Spinal cord (tissue), 10 donors: ENCODE data around the gene AJM1. TPM values are rescaled to one million over a fixed set of nuclear protein-coding genes. Genes with fewer than 3 reads are reported as not detected.

Experiments used
- DNase-seq, 6 donors: peaks; one replicate each; pipeline versions ENCODE4 v3.0.0 to v3.0.0-alpha.2; 2013 to 2015; ENCODE audit warnings: low spot score in 6 of 6, low read depth in 4 of 6
- H3K27ac ChIP-seq: one replicate; pipeline ENCODE4 v1.5.1; 2013; ENCODE audit warnings: low read depth, low read length, control low read depth
- H3K27me3 ChIP-seq: one replicate; pipeline ENCODE4 v1.6.1; 2013; ENCODE audit warnings: low read length; ENCODE audit not compliant: control insufficient read depth, insufficient read depth
- H3K36me3 ChIP-seq: one replicate; pipeline ENCODE4 v1.6.1; 2013; ENCODE audit warnings: low read length; ENCODE audit not compliant: control insufficient read depth, insufficient read depth
- H3K4me1 ChIP-seq: one replicate; pipeline ENCODE4 v1.6.1; 2013; ENCODE audit warnings: low read length; ENCODE audit not compliant: control insufficient read depth, insufficient read depth
- H3K4me3 ChIP-seq: one replicate; pipeline ENCODE4 v1.5.1; 2013; ENCODE audit warnings: low read depth, low read length, control low read depth
- H3K9me3 ChIP-seq: one replicate; pipeline ENCODE4 v1.6.1; 2013; ENCODE audit warnings: low read length; ENCODE audit not compliant: control insufficient read depth, insufficient read depth
- WGBS: methylation state at CpG from one replicate; pipeline ENCODE4 v1.1.5; 2013; ENCODE audit warnings: missing lambda C conversion rate; ENCODE audit not compliant: insufficient coverage; 5-methylcytosine and 5-hydroxymethylcytosine counted together
- polyA plus RNA-seq, 2 donors: library from polyadenylated mRNA; unstranded; fragments of 120-200 nt; gene quantifications; one replicate each; pipeline ENCODE4 v1.2.1, GENCODE V29; 2013; ENCODE audit not compliant: insufficient read length in 2 of 2
- total RNA-seq, 2 donors: library from RNA; depleted of rRNA in 1 of 2; stranded (reverse); fragments of 120-200 nt in 1 of 2; fragments of >200 nt in 1 of 2; gene quantifications; one replicate each; pipeline versions ENCODE4 v1.2.3 to v1.2.4, GENCODE V29; 2013 to 2014
- donor health status: healthy.

AJM1 gene
- total and polyA plus RNA-seq, 4 donors, result 1.2 to 20.5 (median 10.7) TPM

GRCh38 chr9:136824496-136825225 lies 17.6 kb upstream of the AJM1 start:
- Histone ChIP-seq H3K4me1 (peaks cover 14% of the 10 kb centered on the region), H3K4me3 (no peak overlapping the region), H3K9me3 (no peaks in the 10 kb centered on the region), H3K27me3 (no peaks in the 10 kb centered on the region), H3K27ac (no peak overlapping the region), H3K36me3 (peaks cover 78% of the 10 kb centered on the region)
- 92% methylated on average over 12 of the region's 21 CpGs for WGBS
- DNase-seq, result no peak

GRCh38 chr9:136825295-136826187 lies 16.7 kb upstream of the AJM1 start:
- H3K27me3 ChIP-seq, result no peaks in the 10 kb centered on the region
- no peak for DNase-seq
- no peak overlapping the region for H3K4me3 ChIP-seq
- peaks cover 14% of the 10 kb centered on the region for H3K4me1 ChIP-seq
- H3K9me3 ChIP-seq, result no peaks in the 10 kb centered on the region
- H3K36me3 ChIP-seq, result peaks cover 87% of the 10 kb centered on the region
- 92% methylated on average over 40 of the region's 44 CpGs for WGBS
- H3K27ac ChIP-seq, result no peak overlapping the region

- H3K4me1 ChIP-seq, result peaks cover 8% of the 10 kb centered on the region
- H3K9me3 ChIP-seq, result no peaks in the 10 kb centered on the region
- peaks cover 93% of the 10 kb centered on the region for H3K36me3 ChIP-seq
- no peak overlapping the region for H3K4me3 ChIP-seq
- 94% methylated on average over 17 of the region's 17 CpGs for WGBS
- no peak overlapping the region for H3K27ac ChIP-seq
- no peaks in the 10 kb centered on the region for H3K27me3 ChIP-seq
- no peak for DNase-seq
These were observed 16.1 kb upstream of the AJM1 start for GRCh38 chr9:136826188-136826541.

- peaks cover 98% of the 10 kb centered on the region for H3K36me3 ChIP-seq
- H3K4me3 ChIP-seq, result no peak overlapping the region
- H3K4me1 ChIP-seq, result peaks cover 5% of the 10 kb centered on the region
- no peak for DNase-seq
- H3K27ac ChIP-seq, result no peak overlapping the region
- no peaks in the 10 kb centered on the region for H3K9me3 ChIP-seq
- no peaks in the 10 kb centered on the region for H3K27me3 ChIP-seq
- 95% methylated on average over 23 of the region's 24 CpGs for whole genome bisulfite sequencing
These were observed 15.3 kb upstream of the AJM1 start for GRCh38 chr9:136826703-136827582.

GRCh38 chr9:136827794-136828473 lies 14.3 kb upstream of the AJM1 start:
- no peak for DNase-seq
- no peaks in the 10 kb centered on the region for H3K9me3 ChIP-seq
- no peak overlapping the region for H3K27ac ChIP-seq
- H3K36me3 ChIP-seq, result peaks cover 100% of the 10 kb centered on the region
- WGBS, result 93% methylated on average over 11 of the region's 14 CpGs
- no peak overlapping the region for H3K4me3 ChIP-seq
- H3K4me1 ChIP-seq, result no peaks in the 10 kb centered on the region
- no peaks in the 10 kb centered on the region for H3K27me3 ChIP-seq

GRCh38 chr9:136828474-136829140 lies 13.7 kb upstream of the AJM1 start:
- H3K4me1 ChIP-seq, result no peaks in the 10 kb centered on the region
- H3K4me3 ChIP-seq, result no peak overlapping the region
- H3K27ac ChIP-seq, result no peak overlapping the region
- peaks cover 100% of the 10 kb centered on the region for H3K36me3 ChIP-seq
- H3K9me3 ChIP-seq, result no peaks in the 10 kb centered on the region
- H3K27me3 ChIP-seq, result no peaks in the 10 kb centered on the region
- no peak for DNase-seq
- WGBS, result 95% methylated on average over 28 of the region's 31 CpGs

- Histone ChIP-seq H3K4me1 (no peaks in the 10 kb centered on the region), H3K36me3 (peaks cover 94% of the 10 kb centered on the region), H3K9me3 (no peaks in the 10 kb centered on the region), H3K4me3 (no peak overlapping the region), H3K27ac (no peak overlapping the region), H3K27me3 (no peaks in the 10 kb centered on the region)
- 91% methylated on average over 13 of the region's 14 CpGs for WGBS
- DNase-seq, result no peak
These were observed 12.9 kb upstream of the AJM1 start for GRCh38 chr9:136829412-136829811.

GRCh38 chr9:136829981-136830885 lies 12.0 kb upstream of the AJM1 start:
- 94% methylated on average over 41 of the region's 41 CpGs for WGBS
- no peaks in the 10 kb centered on the region for H3K27me3 ChIP-seq
- DNase-seq, result no peak
- H3K27ac ChIP-seq, result no peak overlapping the region
- no peaks in the 10 kb centered on the region for H3K4me1 ChIP-seq
- no peaks in the 10 kb centered on the region for H3K9me3 ChIP-seq
- no peak overlapping the region for H3K4me3 ChIP-seq
- H3K36me3 ChIP-seq, result peaks cover 90% of the 10 kb centered on the region
